Endothelial cell of umbilical vein (primary cell): ENCODE data around the gene PTPRZ1. TPM values are rescaled to one million over a fixed set of nuclear protein-coding genes. Genes with fewer than 3 reads are reported as not detected.

ENCODE experiments used
- BruUV-seq: library from RNA; stranded (reverse); fragments of 400-500 nt; replicated peaks from 2 replicates; lab custom pipeline; 2021; lab: Mats Ljungman, UMichigan
- CTCF ChIA-PET: fragments of 300-600, 350-600 bp; sonication (Branson Sonifier 250); formaldehyde crosslinking; loops from one replicate; lab custom pipeline; 2021; ENCODE audit warnings: antibody characterized with exemption, inconsistent platforms; lab: Charles Lee
- POLR2A ChIA-PET: fragments of 300-600, 350-600 bp; sonication (Branson Sonifier 250); formaldehyde crosslinking; loops from one replicate; lab custom pipeline; 2021; ENCODE audit warnings: antibody characterized with exemption, inconsistent platforms; lab: Charles Lee
- DNase-seq: peaks from one replicate; pipeline ENCODE4 v3.0.0-alpha.2; 2011; ENCODE audit warnings: low read depth, low spot score
- FAIRE-seq: peaks from 2 replicates; lab custom pipeline; 2011; peaks lifted over from hg19 to GRCh38; lab: Jason Lieb, UNC
- H2AFZ ChIP-seq: 2 replicates; pipeline ENCODE4 v1.6.0; 2012; ENCODE audit warnings: low read depth, low read length, control low read depth, inconsistent platforms
- H3K27ac ChIP-seq: 2 replicates; pipeline ENCODE4 v1.5.1; 2011; ENCODE audit warnings: low read depth, mild to moderate bottlenecking, control low read depth, low read length, moderate library complexity; ENCODE audit not compliant: insufficient read depth
- H3K27me3 ChIP-seq, 2 experiments: 2 replicates each; pipeline versions ENCODE4 v1.6.0 to v1.6.1; 2011; ENCODE audit warnings: low read length in 2 of 2, mixed read lengths in 1 of 2; ENCODE audit not compliant: control insufficient read depth in 2 of 2, insufficient read depth in 2 of 2
- H3K36me3 ChIP-seq, 2 experiments: 2 replicates in 1 of 2; 3 replicates in 1 of 2; pipeline ENCODE4 v1.5.1; 2011; ENCODE audit warnings: low read length in 2 of 2, mild to moderate bottlenecking in 1 of 2, moderate library complexity in 1 of 2; ENCODE audit not compliant: control insufficient read depth in 2 of 2, insufficient read depth in 2 of 2; ENCODE audit errors: extremely low read depth in 1 of 2
- H3K4me1 ChIP-seq: 3 replicates; pipeline ENCODE4 v1.5.1; 2011; ENCODE audit warnings: mild to moderate bottlenecking, low read length; ENCODE audit not compliant: control insufficient read depth, insufficient read depth; ENCODE audit errors: extremely low read depth
- H3K4me2 ChIP-seq: 2 replicates; pipeline ENCODE4 v1.6.1; 2011; ENCODE audit warnings: low read length, control low read depth, mixed read lengths; ENCODE audit not compliant: insufficient read depth
- H3K4me3 ChIP-seq, 3 experiments: fragments of 200-600 bp in 1 of 3; sonication (generic), shearing (Covaris generic) in 1 of 3; replicated peaks in 1 of 3; 2 replicates each; pipeline ENCODE4 v1.5.1; 2011 to 2016; ENCODE audit warnings: control low read depth in 3 of 3, low read length in 3 of 3, mild to moderate bottlenecking in 2 of 3, inconsistent platforms in 1 of 3, low read depth in 1 of 3, moderate library complexity in 1 of 3; ENCODE audit not compliant: insufficient read depth in 1 of 3
- H3K79me2 ChIP-seq: 2 replicates; pipeline ENCODE4 v1.6.0; 2012; ENCODE audit warnings: low read length, inconsistent platforms; ENCODE audit not compliant: control insufficient read depth, insufficient read depth
- H3K9ac ChIP-seq: replicated peaks from 2 replicates; pipeline ENCODE3; 2011; ENCODE audit warnings: low read length, control low read depth; ENCODE audit not compliant: insufficient read depth; ENCODE audit errors: extremely low read depth
- H3K9me1 ChIP-seq: replicated peaks from 3 replicates; pipeline ENCODE4 v1.6.0; 2011; ENCODE audit warnings: mild to moderate bottlenecking, low read length; ENCODE audit not compliant: control insufficient read depth, insufficient read depth; ENCODE audit errors: extremely low read depth
- H3K9me3 ChIP-seq: replicated peaks from 2 replicates; pipeline ENCODE4 v1.5.1; 2012; ENCODE audit warnings: low read length, inconsistent platforms; ENCODE audit not compliant: control insufficient read depth, insufficient read depth
- H4K20me1 ChIP-seq: replicated peaks from 2 replicates; pipeline ENCODE3; 2011; ENCODE audit warnings: mild to moderate bottlenecking, low read length; ENCODE audit not compliant: control insufficient read depth, insufficient read depth; ENCODE audit errors: extremely low read depth
- EZH2 ChIP-seq: IDR thresholded peaks from 2 replicates; pipeline ENCODE4 v1.6.1; 2012; ENCODE audit warnings: borderline replicate concordance, low read depth, mild to moderate bottlenecking, moderate library complexity, low read length, inconsistent platforms; ENCODE audit not compliant: severe bottlenecking
- FOS ChIP-seq: IDR thresholded peaks from 2 replicates; pipeline ENCODE4 v1.6.1; 2011; ENCODE audit warnings: mild to moderate bottlenecking, low read length, moderate library complexity, borderline replicate concordance; ENCODE audit not compliant: insufficient read depth
- GATA2 ChIP-seq: IDR thresholded peaks from 2 replicates; pipeline ENCODE4 v1.7.0; 2011; ENCODE audit warnings: low read depth, mild to moderate bottlenecking, moderate library complexity, mixed read lengths, low read length; ENCODE audit not compliant: insufficient read length, insufficient read depth
- JUN ChIP-seq: IDR thresholded peaks from 2 replicates; pipeline ENCODE4 v1.6.1; 2011; ENCODE audit warnings: borderline replicate concordance, low read depth; ENCODE audit not compliant: insufficient read length, insufficient read depth
- MYC ChIP-seq: IDR thresholded peaks from one replicate; pipeline ENCODE4 v1.6.1; 2011; ENCODE audit warnings: mild to moderate bottlenecking, low read depth, low read length
- POLR2A ChIP-seq: IDR thresholded peaks from 2 replicates; pipeline ENCODE4 v1.6.1; 2012; ENCODE audit warnings: low read depth, mild to moderate bottlenecking, control low read depth, low read length
- POLR2AphosphoS5 ChIP-seq: IDR thresholded peaks from 2 replicates; pipeline ENCODE4 v1.6.1; 2012; ENCODE audit warnings: low read depth, mild to moderate bottlenecking, control low read depth, low read length, moderate library complexity; ENCODE audit not compliant: insufficient read depth
- dilution Hi-C: fragments of 300-500 bp; cut with MboI; formaldehyde crosslinking; loops from one replicate; pipeline ENCODE4 v1.15.0; 2019; ENCODE audit warnings: low sequenced_read_pairs; ENCODE audit not compliant: extremely low pct_ligation_motif_present
- intact Hi-C: fragments of 100-400 bp; cut with micrococcal nuclease; formaldehyde crosslinking; loops from one replicate; pipeline ENCODE4 v1.10.0; 2022
- polyA plus RNA-seq, 4 experiments: library from polyadenylated mRNA; depleted of rRNA in 3 of 4; stranded (reverse) in 3 of 4; unstranded in 1 of 4; fragments of >200 nt; gene quantifications; 2 replicates each; pipeline versions ENCODE4 v1.2.1 to v1.2.3, GENCODE V29; 2011 to 2012; ENCODE audit warnings: missing spikeins in 1 of 4
- total RNA-seq: library from RNA; stranded (reverse); gene quantifications from 2 replicates; pipeline ENCODE4 v1.2.3, GENCODE V29; 2021
- TF ChIP-seq, protein P1 (sequence below): IDR thresholded peaks from 2 replicates; pipeline ENCODE4 v1.6.1; 2011; ENCODE audit not compliant: insufficient read depth, insufficient read length
- TF ChIP-seq, protein P2 (sequence below), 2 donors: IDR thresholded peaks; 1 replicate in 1 of 2; 2 replicates in 1 of 2; pipeline ENCODE4 v1.5.1; 2011; ENCODE audit warnings: low read length in 2 of 2, mild to moderate bottlenecking in 2 of 2, moderate library complexity in 2 of 2, control low read depth in 1 of 2, inconsistent platforms in 1 of 2, low read depth in 1 of 2; ENCODE audit not compliant: insufficient read depth in 1 of 2; ENCODE audit errors: extremely low read depth in 1 of 2

The PTPRZ1 gene
- total and polyA plus RNA-seq, 2 donors (not counting 3 experiments of a cell fraction or from before 2014, with no cell fraction given): 0.07 TPM; not detected in 1

DNA sequence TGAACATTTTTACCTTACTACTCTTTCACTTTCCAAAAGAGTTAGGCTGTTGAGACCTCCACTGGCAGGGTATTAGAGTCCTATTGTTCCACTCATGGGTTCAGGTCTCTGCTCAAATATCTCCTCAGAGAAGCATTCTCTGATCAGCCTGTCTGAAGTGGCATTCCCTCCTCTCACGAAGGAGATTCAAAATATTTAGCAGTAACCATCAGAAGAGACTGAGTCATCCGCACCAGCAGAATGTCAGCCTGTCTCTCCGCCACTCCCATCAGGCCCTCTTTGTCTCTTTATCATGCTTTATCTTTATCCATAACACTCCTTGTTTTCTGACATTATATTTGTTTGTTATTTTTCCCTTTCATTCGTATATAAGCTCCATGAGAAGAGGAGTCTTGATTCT, 192.0 kb downstream of the PTPRZ1 start:
- ChIA-PET CTCF (no interaction called here), POLR2A (no interaction called here)
- Histone ChIP-seq H3K4me3 (no peak overlapping the region), H3K36me3 (no peaks in the 10 kb centered on the region), H2AFZ (no peak overlapping the region), H3K79me2 (no peaks in the 10 kb centered on the region), H3K9me1 (peaks cover 2% of the 10 kb centered on the region), H3K9ac (no peak overlapping the region), H3K27me3 (no peaks in the 10 kb centered on the region), H4K20me1 (no peaks in the 10 kb centered on the region), H3K4me2 (no peak overlapping the region), H3K27ac (no peak overlapping the region), H3K4me1 (no peaks in the 10 kb centered on the region), H3K9me3 (no peaks in the 10 kb centered on the region)
- DNase-seq (no peak), FAIRE-seq (no peak)
- intact Hi-C loops (no loop called here), dilution Hi-C loops (no loop called here)
- BruUV-seq: no TSS peak
- no peak for TF ChIP-seq POLR2AphosphoS5
- no peak for TF ChIP-seq GATA2
- no peak for TF ChIP-seq FOS
- no peak for TF ChIP-seq POLR2A
- TF ChIP-seq JUN: no peak

DNA sequence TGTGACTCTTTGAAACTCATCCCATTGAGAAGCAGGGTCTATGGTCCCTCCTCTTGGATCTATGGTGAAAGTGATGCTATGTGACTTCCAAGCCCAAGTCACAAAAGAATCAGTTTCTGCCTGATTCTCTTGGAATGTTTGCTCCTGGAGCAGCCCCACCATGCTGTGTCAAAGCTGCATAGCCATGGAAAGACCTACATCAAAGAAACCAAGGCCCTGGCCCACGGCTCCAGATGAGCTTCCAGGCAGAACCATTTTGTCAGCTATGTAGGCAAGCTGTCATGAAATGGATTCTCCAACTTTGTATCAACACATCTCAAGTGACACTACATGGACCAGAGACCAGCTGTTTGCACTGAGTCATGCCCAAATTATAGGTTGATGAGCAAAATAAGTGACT, 194.1 kb downstream of the PTPRZ1 start:
- Histone ChIP-seq H3K27ac (no peak overlapping the region), H3K4me1 (no peaks in the 10 kb centered on the region), H2AFZ (no peak overlapping the region), H3K9me3 (no peaks in the 10 kb centered on the region), H3K27me3 (no peaks in the 10 kb centered on the region), H4K20me1 (no peaks in the 10 kb centered on the region), H3K9me1 (peaks cover 2% of the 10 kb centered on the region), H3K36me3 (no peaks in the 10 kb centered on the region), H3K4me3 (no peak overlapping the region), H3K4me2 (no peak overlapping the region), H3K79me2 (no peaks in the 10 kb centered on the region), H3K9ac (no peak overlapping the region)
- intact Hi-C loops (no loop called here), dilution Hi-C loops (no loop called here)
- CTCF ChIA-PET: interaction anchor here (1.3 kb wide), 1 partner anchor 73 kb away, joined by 3 read pairs; no protein-coding TSS in a partner anchor
- no TSS peak for BruUV-seq
- FAIRE-seq (no peak), DNase-seq (no peak)
- POLR2A ChIA-PET: no interaction called here
- TF ChIP-seq POLR2A (no peak), EZH2 (no peak), JUN (no peak), POLR2AphosphoS5 (no peak), GATA2 (no peak), MYC (no peak), FOS (no peak)
- TF ChIP-seq, protein P1, sequence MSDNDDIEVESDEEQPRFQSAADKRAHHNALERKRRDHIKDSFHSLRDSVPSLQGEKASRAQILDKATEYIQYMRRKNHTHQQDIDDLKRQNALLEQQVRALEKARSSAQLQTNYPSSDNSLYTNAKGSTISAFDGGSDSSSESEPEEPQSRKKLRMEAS: no peak
- TF ChIP-seq, protein P2, sequence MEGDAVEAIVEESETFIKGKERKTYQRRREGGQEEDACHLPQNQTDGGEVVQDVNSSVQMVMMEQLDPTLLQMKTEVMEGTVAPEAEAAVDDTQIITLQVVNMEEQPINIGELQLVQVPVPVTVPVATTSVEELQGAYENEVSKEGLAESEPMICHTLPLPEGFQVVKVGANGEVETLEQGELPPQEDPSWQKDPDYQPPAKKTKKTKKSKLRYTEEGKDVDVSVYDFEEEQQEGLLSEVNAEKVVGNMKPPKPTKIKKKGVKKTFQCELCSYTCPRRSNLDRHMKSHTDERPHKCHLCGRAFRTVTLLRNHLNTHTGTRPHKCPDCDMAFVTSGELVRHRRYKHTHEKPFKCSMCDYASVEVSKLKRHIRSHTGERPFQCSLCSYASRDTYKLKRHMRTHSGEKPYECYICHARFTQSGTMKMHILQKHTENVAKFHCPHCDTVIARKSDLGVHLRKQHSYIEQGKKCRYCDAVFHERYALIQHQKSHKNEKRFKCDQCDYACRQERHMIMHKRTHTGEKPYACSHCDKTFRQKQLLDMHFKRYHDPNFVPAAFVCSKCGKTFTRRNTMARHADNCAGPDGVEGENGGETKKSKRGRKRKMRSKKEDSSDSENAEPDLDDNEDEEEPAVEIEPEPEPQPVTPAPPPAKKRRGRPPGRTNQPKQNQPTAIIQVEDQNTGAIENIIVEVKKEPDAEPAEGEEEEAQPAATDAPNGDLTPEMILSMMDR (IDR thresholded peaks at IDR 0.05; ENCODE audit: extremely low read depth in 1 of 2, insufficient read depth in 1 of 2, low read depth in 1 of 2, low read length in 2 of 2): no peak
